ENCODE data around the gene ANKRD13D. TPM values are rescaled to one million over a fixed set of nuclear protein-coding genes. Genes with fewer than 3 reads are reported as not detected.

The ANKRD13D gene
- total RNA-seq, 1 donor: 29.8 TPM

DNA sequence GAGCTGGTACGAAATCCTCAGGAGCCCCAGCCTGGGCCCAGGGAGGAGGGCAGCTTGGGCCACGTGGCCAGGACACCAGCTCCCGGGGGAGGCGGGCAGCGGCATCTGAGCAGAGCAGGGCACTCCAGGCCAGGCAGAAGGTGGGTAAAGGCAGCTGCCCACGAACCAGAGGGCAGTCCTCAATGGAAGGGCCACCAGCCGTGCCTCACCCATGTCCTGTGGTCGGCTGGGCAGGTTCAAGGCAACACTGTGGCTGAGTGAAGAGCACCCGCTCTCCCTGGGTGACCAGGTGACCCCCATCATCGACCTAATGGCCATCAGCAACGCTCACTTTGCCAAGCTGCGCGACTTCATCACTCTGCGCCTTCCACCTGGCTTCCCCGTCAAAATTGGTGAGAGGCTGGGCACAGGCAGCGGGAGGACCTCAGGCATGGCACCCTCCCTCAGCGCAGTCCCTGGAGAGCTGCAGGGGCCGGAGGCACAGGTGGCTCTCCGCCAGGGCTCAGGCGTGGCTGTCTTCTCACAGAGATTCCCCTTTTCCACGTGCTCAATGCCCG lies 11.7 kb downstream of the ANKRD13D start:
- TF ChIP-seq, protein P1, sequence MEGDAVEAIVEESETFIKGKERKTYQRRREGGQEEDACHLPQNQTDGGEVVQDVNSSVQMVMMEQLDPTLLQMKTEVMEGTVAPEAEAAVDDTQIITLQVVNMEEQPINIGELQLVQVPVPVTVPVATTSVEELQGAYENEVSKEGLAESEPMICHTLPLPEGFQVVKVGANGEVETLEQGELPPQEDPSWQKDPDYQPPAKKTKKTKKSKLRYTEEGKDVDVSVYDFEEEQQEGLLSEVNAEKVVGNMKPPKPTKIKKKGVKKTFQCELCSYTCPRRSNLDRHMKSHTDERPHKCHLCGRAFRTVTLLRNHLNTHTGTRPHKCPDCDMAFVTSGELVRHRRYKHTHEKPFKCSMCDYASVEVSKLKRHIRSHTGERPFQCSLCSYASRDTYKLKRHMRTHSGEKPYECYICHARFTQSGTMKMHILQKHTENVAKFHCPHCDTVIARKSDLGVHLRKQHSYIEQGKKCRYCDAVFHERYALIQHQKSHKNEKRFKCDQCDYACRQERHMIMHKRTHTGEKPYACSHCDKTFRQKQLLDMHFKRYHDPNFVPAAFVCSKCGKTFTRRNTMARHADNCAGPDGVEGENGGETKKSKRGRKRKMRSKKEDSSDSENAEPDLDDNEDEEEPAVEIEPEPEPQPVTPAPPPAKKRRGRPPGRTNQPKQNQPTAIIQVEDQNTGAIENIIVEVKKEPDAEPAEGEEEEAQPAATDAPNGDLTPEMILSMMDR (IDR thresholded peaks at IDR 0.05; ENCODE audit: insufficient read depth, low read depth, low read length): no peak
- no peak overlapping the region for H3K4me3 ChIP-seq (ENCODE audit: low read depth, low read length)
- DNase-seq (ENCODE audit: low read depth): no peak

DNA sequence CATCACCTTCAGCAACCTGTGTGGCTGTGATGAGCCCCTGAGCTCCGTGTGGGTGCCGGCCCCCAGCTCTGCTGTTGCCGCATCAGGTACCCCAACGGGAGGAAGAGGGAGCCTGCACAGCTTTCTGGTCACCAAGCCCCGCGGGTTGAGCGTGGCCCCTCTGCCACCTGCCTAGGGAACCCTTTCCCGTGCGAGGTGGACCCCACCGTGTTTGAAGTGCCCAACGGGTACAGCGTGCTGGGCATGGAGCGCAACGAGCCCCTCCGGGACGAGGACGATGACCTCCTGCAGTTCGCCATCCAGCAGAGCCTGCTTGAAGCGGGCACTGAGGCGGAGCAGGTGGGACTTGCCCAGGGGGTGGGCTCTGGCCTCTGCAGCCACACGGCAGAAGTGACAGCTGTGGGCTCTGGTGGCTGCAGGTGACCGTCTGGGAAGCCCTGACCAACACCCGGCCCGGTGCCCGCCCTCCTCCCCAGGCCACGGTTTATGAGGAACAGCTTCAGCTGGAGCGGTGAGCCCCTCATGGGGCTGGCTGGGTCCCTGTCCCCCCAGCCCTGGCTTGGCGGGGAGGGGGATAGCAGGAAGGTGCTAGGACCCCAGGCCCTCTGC lies 12.3 kb downstream of the ANKRD13D start:
- no peak for DNase-seq (ENCODE audit: low read depth)
- no peak overlapping the region for H3K4me3 ChIP-seq (ENCODE audit: low read depth, low read length)

DNA sequence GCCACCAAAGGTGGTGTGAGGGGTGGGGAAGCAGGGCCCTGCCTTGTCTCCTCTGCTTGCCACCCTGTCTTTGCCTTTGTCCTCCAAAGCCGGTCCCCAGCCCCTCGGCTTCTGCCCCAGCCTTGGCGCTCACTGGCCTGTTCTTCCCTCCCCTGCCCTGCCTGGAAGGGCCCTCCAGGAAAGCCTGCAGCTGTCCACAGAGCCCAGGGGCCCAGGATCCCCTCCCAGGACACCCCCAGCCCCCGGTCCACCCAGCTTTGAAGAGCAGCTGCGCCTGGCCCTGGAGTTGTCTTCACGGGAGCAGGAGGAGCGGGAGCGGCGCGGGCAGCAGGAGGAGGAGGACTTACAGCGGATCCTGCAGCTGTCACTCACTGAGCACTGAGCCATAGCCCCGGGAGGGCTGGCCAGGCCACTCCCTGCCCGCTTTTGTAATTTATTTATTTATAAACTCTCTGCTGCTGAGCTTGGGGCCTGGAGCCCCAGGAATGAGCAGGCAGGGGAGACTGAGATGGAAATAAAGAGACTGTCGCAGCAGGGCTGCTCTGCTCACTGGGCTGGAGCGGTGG lies 12.9 kb downstream of the ANKRD13D start:
- DNase-seq (ENCODE audit: low read depth): peak; percentile 47
- TF ChIP-seq, protein P1 (IDR thresholded peaks at IDR 0.05; ENCODE audit: insufficient read depth, low read depth, low read length): no peak
- H3K4me3 ChIP-seq (ENCODE audit: low read depth, low read length): no peak overlapping the region

More for the DNA sequence above, 12.3 kb downstream of the ANKRD13D start:
- TF ChIP-seq, protein P1 (IDR thresholded peaks at IDR 0.05; ENCODE audit: insufficient read depth, low read depth, low read length): no peak

DNA sequence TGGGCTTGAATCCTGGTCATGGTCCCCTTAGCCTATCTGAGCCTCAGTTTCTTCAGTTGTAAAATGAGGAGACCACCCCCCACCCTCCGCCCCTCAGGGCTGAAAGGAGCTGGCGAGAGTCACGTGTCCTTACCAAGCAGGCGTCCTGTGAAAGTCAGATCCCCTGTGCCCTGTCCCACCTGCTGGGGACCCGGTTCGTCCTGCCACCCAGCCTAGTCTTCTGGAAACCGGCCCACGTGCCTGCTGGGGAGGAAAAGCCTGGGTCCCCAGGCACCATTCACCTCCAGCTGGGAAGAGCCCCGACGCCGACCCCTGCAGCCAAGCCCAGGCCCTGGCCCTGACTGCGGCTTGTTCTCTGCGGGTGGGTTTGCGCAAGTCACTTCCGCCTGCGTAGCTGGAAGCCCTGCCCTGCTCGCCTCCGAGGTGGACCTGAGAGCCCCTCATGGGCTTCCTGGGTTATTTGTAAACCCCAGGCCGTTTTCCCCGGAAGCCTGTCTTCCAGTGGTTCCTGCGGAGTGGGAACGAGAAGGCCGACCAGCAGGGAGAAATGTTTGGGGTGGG lies 13.5 kb downstream of the ANKRD13D start:
- TF ChIP-seq, protein P1 (IDR thresholded peaks at IDR 0.05; ENCODE audit: insufficient read depth, low read depth, low read length): no peak
- peak overlapping the region; percentile 77 for H3K4me3 ChIP-seq (ENCODE audit: low read depth, low read length)
- peak; percentile 59 for DNase-seq (ENCODE audit: low read depth)

DNA sequence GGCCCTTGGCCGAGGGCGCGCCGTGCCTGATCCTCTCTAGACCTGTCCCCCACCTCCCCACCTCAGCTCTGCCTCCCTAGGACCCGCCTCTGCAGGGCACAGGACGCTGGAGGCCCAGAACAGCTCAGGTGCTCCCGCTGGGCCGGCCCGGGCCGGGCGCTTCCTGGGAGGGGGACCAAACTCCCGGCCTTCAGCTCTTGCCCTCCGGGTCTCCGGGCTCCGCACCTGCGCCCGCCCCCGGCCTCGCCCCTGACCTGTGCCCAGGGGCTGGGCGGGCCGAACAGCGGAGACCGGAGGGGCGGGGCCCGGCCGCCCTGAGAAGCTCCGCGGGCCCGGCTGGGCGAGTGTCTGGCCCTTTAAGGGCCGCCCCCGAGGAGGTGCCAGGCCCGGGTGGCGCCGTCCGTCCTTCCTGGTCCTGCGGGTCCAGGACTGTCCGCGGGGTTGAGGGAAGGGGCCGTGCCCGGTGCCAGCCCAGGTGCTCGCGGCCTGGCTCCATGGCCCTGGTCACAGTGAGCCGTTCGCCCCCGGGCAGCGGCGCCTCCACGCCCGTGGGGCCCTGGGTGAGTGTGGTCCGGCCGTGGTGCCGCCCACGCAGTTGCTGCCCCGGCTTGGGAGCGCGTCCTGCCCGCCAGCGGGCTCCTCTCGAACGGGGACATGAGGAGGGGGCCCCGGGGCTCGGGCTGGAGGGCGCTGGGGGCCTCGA lies 14.2 kb downstream of the ANKRD13D start, which contains the start of gene SSH3:
Gene SSH3, plus strand, starts transcription at position 399 of the 703 bp plus-strand sequence. Its CDS starts 96 bp downstream, at position 495.
- peak within 1 kb of the TSS; percentile 77 for H3K4me3 ChIP-seq (ENCODE audit: low read depth, low read length)
- peak; percentile 57 for DNase-seq (ENCODE audit: low read depth)
- TF ChIP-seq, protein P1 (IDR thresholded peaks at IDR 0.05; ENCODE audit: insufficient read depth, low read depth, low read length): no peak

DNA sequence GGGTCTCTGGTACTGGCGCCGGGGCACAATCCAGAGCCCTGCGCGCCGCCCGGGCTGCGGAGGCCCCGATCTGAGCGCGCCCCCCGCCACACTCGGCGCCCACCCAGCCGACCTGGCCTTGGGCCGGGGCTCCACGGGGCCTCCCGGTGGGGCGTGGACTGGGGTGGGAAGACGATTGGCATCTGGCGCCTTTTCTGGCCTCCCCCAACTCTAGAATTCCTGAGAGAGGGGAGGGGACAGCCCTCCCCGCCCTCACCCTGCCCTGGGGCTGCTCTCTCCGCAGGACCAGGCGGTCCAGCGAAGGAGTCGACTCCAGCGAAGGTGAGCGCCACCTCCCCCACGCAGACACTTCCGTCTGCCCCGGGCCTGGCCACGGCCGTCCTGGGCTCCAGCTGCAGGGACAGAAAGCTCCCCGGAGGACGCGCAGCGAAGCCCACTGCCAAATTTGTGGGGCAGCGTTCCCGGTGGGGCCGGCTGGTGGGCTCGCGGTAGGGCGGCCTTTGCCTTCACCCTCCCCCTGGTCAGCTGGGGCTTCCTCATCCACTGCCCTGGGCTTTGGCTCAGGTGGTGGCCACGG lies 14.8 kb downstream of the ANKRD13D start:
- peak; percentile 17 for DNase-seq (ENCODE audit: low read depth)
- peak overlapping the region; percentile 77 for H3K4me3 ChIP-seq (ENCODE audit: low read depth, low read length)
- TF ChIP-seq, protein P1 (IDR thresholded peaks at IDR 0.05; ENCODE audit: insufficient read depth, low read depth, low read length): no peak

Data from fibroblast of villous mesenchyme (primary cell).